GM18951 (cell line): ENCODE data around the gene LAMA2.

ENCODE experiments used
- POLR2A ChIP-seq: IDR thresholded peaks from 4 replicates; pipeline ENCODE4 v1.6.1; 2011; ENCODE audit warnings: mild to moderate bottlenecking; ENCODE audit not compliant: insufficient read length, insufficient read depth; ENCODE audit errors: extremely low read depth
- in situ Hi-C: fragments of 300-500 bp; cut with MboI; formaldehyde crosslinking; loops from one replicate; pipeline ENCODE4 v1.12.0; 2022; ENCODE audit warnings: low sequenced_read_pairs, mixed read lengths, inconsistent platforms; ENCODE audit not compliant: unreplicated experiment

The LAMA2 gene

DNA sequence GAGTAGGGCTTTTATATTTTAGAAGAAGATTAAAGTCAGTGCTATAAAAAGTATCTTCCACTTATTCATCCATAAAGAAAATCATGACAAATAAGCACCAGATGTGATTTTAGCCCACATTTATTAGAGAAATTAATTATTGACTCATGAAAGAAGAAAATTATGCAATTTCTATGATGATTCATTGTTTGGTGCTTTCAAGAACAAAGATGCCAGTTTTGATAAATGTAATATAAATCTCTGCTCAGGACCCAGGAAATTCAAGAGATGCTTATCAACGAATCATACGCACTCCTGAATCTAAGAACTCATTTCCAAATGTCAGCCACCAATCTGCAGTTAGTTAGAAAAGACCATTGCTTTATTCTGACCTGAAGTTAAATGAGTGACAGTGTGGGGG, 615.6 kb downstream of the LAMA2 start:
- in situ Hi-C loops, result no loop called here
- no peak for TF ChIP-seq POLR2A

DNA sequence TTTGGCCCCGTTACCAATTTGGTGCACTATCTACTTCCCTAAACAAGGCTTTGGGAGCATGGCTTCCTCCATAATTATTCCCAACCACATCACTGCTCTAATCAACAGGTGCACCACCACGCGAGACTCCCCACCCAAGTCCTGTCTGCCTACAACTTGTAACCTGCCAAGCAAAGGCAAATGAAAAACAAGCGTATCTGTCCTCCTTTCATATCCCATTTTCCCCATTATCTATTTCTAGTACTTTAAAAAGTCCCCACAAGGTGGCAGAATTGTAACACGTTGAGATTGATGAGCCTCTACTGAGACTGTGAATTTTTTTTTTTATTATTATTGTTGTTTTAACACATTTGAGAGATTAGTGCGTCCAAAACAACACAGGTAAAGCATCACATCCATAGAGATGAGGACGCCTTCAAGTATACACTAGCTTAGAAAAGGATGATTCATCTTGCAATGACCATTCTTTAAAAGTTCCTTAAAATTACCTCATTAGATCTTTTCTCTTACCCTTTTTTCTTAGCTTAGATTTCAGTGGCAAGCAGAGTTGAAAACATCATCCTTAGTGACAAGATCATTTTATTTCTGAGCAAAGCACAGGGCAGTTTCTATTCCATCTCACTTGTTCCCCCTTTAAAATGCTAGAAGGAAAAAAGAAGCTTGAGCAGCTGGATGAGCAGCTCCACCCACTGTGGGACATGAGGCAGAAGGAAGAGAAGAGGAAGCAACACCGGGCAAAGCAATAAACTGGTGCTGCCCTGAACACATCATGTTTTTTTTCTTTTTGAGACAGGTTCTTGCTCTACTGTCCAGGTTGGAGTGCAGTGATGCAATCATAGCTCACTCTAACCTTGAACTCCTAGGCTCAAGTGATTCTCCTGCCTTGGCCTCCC, 616.3 kb downstream of the LAMA2 start:
- in situ Hi-C loops, result no loop called here
- TF ChIP-seq POLR2A, result no peak

DNA sequence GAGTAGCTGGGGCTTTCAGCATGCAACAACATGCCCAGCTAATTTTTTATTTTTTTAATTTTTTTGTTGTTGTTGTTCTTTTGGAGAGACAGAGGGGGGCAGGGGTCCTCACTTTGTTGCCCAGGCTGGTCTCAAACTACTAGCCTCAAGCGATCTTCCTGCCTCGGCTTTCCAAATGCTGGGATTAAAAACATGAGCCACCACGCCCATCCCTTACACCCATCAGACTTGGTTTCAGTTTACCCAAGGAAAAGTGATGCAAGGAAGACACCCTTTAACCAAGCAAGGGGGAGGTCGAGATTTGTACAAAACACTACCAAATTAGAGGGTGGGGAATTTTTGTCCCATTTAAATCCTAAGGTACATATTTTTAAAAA, 616.9 kb downstream of the LAMA2 start:
- in situ Hi-C loops, result no loop called here
- TF ChIP-seq POLR2A, result no peak

DNA sequence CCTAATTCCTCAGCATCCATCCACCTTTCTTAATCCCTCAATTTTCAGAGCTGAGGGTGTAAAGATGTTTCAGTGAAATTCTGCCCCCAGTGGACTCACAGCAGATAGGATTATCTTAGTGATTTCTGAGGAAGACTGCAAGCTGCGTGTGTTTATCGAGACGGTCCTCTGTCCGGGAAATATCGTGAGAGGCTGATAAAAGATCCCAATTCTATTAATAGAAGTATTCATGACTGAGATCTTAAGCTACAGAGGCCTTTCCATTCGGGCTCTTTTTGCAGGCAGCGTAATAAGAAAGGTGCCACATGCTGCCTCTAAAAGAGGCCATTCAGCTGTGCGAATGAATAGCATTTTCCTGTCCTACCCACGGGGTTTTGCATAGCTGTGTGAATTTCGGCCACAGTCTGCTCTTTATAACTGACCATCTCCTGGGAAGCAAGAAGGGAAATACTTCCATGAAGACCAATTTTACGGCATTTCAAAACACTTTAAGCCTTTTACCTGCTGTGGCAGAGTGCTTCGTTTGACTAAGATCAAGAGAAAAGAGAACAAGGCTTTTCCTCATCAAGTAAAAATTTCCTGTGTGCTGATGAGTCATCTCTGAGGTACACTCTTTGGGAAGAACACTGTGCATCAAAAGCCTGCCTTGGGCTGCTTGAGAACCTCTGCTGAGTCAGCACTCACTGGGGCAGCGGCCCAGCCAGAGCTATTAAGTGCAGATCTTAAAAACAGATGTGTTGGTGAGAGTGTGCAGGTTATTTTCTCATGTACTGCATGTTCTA, 618.2 kb downstream of the LAMA2 start:
- no peak for TF ChIP-seq POLR2A
- in situ Hi-C loops, result no loop called here

DNA sequence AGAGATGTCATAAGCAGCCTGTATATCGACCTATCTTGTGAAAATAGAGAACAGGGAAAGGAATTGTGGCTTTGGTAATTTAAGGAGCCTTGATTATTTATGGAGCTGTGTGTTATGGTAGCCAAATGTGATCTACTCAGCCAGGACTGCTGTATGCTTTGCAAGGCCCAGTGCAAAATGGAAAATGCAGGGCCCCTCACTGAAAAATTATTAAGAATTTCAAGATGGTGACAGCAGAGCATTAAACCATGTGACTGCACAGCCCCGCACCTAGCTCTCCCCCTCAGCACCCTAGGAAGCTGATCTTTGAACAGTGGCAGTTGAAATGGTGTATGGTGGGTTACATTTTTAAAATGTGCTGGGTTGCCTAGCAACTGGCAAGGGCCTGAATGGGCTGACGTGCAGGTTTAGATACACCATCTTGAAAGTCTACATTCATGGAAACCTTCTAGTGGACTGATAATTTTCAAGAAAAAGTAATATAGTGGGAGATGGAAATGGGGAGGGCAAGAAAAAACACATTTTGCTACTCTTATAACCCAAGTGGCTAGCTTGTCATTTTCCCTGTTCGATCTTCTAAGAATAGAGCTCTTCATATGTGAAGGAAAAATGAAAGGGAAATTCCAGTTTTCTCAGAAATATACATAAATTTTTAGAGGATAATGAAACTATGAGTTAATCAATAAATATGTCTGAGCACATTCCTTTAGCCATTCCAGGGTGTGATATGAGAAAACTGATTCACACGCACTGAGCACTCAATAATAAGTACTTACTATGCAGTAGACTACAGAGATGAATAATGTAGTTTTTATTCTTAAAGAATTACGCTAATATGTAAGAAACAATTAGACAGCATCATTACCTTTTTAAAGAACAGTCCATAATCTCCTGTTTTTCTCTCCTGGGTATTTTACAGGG, 619.1 kb downstream of the LAMA2 start:
- no peak for TF ChIP-seq POLR2A
- in situ Hi-C loops, result no loop called here

DNA sequence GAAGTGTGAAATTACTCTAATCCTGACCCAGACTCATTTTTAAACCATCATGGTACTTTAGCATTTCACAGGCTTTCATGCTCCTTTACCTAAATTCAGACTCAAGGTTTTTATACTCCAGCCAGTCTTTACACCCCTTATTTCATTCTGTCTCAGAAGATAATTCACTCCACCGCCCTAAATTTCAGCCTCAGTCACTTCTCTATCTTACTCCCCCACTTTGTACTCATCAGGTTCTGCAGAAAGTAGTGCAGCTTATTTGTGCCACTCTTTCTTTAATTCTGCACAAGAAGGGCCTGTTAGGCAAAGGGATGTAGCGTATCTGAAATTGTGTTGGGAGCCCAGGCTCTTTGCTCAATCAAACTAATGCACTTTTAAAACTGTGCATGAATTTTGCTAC, 621.5 kb downstream of the LAMA2 start:
- in situ Hi-C loops, result no loop called here
- TF ChIP-seq POLR2A, result no peak

DNA sequence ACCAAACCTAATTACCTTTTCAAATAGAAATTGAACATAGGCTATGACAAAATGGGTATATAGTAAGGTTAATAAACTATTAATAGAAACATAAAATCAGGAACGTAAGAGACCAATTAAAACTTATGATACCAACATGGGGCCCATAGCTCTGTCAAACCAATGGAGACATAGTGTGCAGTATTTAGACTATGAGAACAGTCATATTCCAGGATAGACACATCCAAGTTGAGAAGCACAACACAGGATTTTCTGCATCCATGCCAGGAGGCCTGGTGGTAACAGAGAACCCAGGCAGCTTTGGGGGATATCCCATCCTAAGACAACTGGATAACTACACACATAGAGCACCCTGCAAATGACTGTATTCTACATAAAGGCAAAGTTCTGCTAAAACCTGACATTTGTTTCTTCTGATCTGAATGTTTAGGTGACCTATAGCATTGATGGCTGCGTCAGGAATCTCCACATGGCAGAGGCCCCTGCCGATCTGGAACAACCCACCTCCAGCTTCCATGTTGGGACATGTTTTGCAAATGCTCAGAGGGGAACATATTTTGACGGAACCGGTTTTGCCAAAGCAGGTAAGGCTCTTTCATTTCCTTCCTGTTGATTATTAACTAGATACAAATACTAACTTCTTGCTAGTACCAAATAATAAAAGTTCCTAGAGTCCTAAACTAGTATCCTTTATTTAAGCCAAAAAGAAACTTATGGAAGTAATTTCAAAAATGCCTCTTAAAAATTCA, 624.3 kb downstream of the LAMA2 start:
- no peak for TF ChIP-seq POLR2A
- in situ Hi-C loops, result no loop called here

DNA sequence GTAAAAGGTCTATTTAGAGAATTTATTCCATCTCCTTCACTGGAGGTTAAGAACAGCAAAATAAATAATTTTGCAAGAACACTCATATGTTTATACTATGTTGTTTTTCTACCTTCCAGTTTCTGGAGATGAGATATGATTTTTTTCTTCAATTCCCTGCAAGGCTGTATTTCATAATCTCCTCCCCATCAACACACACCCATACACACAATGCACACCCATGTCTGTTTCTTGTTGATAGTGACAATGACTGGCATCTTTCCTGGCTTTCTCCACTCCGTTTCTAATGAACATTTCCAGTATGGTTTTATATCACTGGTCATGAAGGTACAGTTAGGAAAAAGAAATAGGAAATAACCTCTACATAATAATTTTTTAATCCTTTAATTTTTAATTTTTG, 624.9 kb downstream of the LAMA2 start:
- no peak for TF ChIP-seq POLR2A
- in situ Hi-C loops, result no loop called here

DNA sequence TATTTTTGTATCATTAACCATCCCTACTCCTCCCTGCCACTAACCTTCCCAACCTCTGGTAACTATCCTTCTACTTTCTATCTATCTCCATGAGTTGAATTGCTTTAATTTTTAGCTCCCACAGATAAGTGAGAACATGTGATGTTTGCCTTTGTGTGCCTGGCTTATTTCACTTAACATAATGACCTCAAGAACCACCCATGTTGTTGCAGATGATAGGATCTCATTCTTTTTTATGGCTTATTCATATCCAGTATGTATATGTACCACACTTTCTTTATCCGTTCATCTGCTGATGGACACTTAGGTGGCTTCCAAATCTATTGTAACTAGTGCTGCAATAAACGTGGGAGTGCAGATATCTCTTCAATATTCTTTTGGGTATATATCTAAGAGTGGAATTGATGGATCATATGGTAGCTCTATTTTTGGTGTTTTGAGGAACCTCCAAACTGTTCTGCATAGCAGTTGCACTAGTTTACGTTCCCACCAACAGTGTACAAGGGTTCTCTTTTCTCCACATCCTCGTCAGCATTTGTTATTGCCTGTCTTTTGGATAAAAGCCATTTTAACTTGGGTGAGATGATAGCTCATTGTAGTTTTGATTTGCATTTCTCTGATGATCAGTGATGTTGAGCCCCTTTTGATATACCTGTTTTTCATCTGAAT, 625.7 kb downstream of the LAMA2 start:
- TF ChIP-seq POLR2A, result no peak
- in situ Hi-C loops, result no loop called here

DNA sequence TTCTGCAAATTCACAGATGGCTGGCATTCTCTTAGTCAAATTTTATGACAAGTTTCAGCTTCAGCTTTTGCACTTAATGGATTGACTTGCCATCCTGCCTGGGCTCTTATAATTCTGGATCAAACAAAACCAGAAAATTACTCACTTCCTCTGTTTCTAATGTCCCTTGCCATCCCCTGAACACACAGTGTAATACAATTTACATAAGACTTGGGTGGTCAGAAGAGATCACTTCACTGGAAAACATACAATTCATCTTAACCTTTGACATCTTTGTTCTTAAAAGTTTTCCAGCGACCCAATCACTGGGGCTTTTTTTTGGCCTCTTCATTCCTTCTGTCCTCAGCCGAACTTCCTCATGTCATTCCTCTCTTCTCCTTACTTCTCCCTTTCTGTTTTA, 628.0 kb downstream of the LAMA2 start:
- no peak for TF ChIP-seq POLR2A
- in situ Hi-C loops, result no loop called here

DNA sequence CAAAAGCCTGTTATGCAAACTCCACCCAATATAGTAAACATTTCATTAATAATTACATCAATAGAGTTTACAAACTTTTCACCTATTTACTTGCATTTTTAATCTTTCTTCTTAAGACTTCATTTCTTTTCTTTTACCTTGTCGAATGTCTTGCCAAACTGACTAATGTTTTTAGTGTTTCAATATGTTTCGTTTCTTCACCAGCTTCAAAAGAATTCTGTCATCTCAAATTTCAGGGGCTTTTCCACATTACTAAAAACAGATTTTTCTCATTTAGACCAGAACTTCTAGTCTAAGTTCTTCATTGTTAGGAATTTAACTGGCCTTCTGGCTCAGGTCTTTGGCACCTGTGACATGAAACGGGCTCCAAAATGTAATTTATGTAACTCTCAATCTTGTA, 630.5 kb downstream of the LAMA2 start:
- TF ChIP-seq POLR2A, result no peak
- in situ Hi-C loops, result no loop called here

DNA sequence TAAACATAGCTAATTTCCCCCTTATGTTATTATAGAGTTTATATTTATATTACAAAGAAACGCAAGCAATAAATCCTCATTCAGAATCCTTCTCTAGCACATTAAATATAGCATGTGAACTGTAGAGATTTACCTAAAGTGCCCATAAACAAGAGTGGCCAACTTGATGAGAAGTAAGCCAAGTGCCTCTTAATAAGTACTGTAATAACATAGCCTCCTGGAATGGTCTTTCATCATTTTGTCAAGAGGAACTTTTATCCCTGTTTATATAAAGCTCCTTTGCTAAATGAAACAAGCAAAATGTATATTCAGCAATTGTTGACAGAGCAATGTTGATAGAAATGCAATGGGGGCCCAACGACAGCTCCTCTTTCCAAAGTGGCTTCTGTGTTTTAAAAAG, 632.1 kb downstream of the LAMA2 start:
- in situ Hi-C loops, result no loop called here
- TF ChIP-seq POLR2A, result no peak
